Activated CD4-positive, alpha-beta T cell treated with anti-CD3 and anti-CD28 coated beads, Interleukin-2, amount 50 U/mL, for 4 hours (primary cell): ENCODE data around the gene C2CD4C.
"Not testable (repeated sequence)": the region's sequence is repeated elsewhere in the genome, so short reads cannot be mapped to it uniquely, and the experiment has no call there.

Experiments used
- DNase-seq, 2 experiments: peaks; one replicate each; pipeline ENCODE4 v3.0.0-alpha.2; 2020

C2CD4C gene

DNA sequence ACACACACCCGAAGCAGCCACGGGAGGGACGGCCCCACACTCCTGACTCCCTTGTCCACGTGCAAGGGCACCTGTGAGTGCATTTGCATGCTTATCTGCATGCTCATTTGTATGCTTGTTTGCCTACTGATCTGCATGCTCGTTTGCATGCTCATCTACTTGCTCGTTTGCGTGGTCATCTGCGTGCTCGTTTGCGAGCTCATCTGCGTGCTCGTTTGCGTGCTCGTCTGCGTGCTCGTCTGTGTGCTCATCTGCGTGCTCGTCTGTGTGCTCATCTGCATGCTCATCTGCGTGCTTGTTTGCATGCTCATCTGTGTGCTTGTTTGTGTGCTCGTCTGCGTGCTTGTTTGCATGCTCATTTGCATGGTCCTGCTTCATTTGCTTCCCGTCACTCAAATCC lies 28.1 kb upstream of the C2CD4C start:
- no peak for DNase-seq

DNA sequence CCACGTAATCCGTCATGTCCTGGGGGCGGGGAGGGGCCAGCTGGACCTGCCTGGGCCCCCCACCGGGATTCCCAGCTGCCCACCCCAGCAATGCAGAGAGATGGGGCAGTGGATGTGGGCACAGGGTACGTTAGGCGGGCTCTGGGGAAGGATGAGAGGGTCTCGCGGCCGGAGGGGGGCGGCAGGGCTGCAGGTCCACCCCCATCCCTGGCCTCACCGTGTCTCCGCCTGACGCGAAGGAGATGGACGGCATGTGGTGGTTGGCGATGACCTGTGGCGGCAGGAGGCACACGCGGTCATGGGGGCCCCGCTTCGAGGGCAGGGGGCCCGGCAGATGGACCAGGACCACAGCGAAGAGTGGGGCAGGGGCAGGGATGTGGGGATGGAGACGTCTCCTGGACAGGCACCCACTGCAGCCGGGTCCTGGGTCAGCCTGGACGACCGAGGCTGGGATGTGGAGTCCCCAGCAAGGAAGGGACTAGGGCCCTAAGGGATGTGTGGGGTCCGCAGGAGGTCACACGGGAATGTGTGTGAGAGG lies 27.5 kb upstream of the C2CD4C start:
- no peak for DNase-seq

DNA sequence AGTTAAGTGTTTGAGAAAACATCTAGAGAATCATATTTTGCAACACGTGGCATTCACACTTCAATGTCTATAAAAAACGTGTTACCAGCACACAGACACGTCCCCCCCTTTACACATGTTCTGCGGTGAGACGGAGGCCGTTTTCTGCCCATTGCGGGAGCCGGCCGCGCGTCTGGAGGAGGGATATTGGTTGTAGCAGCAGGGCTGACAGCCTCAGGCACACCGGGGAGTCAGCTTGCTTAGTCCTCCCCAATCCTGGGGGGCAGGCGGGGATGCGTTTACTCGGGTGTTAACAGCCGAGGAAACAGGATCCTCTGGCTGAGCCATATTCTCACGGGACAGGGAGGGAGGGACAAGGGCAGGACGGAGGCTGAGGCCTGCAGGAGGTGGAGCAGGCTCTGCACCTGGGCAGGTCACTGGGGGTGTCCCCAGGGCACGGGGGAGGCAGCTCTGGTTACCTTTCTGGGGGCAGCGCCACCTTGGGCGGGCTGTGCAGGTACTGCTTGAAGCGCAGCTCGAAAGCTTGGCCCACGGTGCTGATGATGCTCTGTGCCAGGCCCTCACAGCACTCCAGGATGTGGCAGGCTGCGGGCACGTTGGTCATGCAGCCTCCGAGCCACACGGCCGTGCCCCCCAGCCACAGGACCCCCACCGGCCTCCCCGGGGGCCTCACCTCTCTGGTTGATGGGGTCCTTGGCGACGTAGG lies 26.9 kb upstream of the C2CD4C start:
- DNase-seq: no peak

DNA sequence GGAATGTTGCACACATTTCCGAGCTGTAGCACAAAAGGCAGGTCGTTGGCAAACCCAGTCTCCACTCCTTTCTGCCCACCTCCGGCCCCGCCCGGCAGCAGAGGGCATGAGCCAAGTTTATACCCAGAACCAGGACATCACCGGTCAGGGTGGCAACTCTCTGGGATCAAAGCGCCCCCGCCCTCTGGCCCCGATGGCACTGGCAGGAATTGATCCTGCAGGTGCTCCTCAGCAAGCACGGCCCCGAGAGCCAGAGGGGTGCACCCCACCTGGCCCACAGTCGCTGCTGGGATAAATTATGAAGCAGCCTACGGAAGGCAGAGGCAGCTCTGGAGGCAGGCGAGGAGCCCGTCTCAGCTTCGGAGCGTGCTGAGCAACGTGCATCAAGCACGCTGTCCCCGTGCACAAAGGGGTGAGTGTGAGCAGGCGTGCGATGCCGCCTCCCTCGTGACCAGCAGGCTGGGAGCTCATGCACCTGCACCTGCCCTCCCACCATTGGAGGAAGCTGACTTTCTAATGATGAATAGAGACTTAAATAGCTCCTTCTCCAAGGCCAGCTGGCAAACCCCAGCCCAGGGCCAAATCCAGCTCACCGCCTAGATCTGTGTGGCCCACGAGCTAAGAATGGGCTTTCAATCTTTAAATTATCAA lies 26.2 kb upstream of the C2CD4C start:
- DNase-seq: no peak

DNA sequence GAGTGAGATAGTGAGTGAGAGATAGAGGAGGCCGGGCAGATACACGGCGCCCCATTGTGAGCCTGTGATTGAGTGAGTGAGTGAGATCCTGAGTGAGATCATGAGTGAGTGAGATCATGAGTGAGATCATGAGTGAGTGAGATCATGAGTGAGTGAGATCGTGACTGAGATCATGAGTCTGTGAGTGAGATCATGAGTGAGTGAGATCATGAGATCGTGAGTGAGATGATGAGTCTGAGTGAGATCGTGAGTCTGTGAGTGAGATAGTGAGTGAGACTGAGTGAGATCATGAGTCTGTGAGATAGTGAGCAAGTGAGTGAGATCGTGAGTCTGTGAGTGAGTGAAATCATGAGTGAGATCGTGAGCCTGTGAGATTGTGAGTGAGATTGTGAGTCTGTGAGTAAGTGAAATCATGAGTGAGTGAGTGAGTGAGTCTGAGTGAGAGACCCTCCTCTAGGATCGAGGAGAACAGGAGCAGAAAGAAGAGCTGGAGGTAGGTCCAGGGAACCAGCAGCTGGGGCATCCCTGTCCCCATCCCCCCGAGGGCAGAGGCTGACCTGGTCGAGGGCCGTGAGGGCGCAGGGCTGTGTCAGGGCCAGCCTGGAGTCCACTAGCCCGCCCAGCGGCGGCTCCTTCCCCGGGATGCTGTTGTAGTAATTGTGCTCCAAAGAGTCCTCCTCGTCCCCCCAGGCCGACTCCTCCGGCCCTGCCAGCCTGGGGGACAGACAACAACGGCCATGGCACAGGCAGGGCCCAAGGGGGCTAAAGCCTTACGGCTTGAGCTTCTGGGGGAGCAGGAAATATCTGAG lies 25.4 kb upstream of the C2CD4C start:
- no peak for DNase-seq

DNA sequence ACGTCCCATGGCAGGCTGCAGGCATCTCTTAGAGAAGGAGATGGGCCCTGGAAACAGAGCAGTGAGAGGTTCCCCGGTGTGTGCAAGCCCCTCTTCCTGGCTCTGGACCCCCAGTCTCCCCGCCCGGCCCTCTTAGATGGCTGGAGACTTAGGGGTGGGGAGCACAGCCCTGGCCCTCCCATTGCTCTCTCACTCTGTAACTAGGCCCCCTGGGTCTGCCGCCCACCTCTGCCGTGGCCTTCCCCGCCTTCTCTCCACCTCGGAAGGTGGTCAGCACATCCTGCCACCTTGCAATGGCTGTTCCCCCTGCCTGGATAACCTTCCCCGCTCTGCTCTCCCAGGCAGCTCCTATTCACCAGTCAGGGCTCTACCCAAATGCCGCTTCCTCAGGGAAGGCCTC lies 21.8 kb upstream of the C2CD4C start:
- DNase-seq: no peak

- no peak for DNase-seq
Measured at GRCh38 chr19:428149-428548, 19.2 kb upstream of the C2CD4C start.

DNA sequence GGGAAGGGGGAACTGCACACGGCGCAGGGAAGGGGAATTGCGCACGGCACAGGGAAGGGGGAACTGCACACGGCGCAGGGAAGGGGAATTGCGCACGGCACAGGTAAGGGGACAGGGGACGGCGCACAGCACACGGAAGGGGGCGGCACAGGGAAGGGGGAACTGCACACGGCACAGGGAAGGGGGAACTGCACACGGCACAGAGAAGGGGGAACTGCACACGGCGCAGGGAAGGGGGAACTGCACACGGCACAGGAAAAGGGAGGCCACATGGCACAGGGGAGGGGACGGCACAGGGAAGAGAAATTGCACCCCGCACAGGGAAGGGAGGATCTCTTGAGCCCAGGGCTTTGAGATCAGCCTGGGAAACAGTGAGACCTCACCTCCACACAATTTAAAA lies 18.7 kb upstream of the C2CD4C start:
- DNase-seq: not testable (repeated sequence)

GRCh38 chr19:426725-427445 lies 17.9 kb upstream of the C2CD4C start:
- DNase-seq: no peak

GRCh38 chr19:425056-425455 lies 16.1 kb upstream of the C2CD4C start:
- DNase-seq: no peak

GRCh38 chr19:424546-424945 lies 15.6 kb upstream of the C2CD4C start:
- DNase-seq: no peak

DNA sequence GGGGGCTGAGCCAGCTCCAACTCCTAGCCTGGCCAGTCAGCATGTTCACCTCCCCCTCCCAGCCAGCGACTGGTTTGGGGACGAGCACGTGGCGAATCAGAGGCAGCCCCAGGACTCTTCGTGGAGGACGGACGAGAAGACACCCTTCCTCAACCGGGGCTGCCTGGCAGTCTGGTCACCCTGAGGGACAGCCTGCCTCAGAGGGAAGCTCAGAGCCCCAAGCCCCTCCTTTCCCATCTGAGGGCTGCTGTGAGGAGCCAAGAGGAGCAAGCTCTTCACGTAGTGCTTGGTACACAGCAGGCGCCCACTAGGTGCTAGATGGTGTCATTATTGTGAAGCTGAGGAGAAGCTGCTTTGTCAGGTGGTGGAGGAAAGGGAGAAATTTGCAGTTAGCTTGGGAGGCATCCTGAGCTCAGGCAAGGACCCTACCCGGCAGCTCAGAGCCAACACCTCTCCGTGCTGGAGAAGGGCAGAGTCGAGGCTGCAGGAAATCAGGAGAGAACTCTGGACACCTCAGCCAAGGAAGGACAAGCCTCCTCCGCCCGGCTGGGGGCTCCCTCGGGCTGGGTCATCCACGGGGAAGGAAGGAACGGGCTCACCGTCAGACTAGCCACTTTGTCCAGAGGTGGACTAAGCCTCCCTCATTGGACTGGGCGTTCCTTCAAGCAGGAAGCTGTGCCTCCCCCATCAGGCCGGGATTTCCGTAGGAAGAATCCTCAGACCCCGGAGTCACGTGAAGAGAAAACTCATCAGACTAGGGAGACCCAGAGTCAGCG lies 14.9 kb upstream of the C2CD4C start:
- no peak for DNase-seq

DNA sequence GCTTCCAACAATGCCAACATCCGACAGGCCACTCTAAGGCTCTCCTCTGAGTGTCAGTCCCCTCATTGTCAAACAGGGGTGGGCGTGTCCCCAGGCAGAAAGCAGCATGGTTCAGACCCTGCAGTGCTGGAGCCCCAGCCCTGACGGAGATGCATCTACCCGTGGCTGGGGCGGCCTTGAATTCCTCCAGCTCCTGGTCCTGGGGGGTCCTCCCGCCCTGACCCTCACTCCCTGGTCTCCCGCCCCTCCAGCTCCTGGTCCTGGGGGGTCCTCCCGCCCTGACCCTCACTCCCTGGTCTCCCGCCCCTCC lies 13.9 kb upstream of the C2CD4C start:
- DNase-seq: not testable (repeated sequence)

GRCh38 chr19:422213-422916 lies 13.4 kb upstream of the C2CD4C start:
- no peak for DNase-seq

- no peak for DNase-seq
Measured at GRCh38 chr19:419721-420515, 11.0 kb upstream of the C2CD4C start.

GRCh38 chr19:418761-419671 lies 10.1 kb upstream of the C2CD4C start:
- DNase-seq: no peak

GRCh38 chr19:416416-416815 lies 7.5 kb upstream of the C2CD4C start:
- no peak for DNase-seq

GRCh38 chr19:415292-415691 lies 6.3 kb upstream of the C2CD4C start:
- no peak for DNase-seq

DNA sequence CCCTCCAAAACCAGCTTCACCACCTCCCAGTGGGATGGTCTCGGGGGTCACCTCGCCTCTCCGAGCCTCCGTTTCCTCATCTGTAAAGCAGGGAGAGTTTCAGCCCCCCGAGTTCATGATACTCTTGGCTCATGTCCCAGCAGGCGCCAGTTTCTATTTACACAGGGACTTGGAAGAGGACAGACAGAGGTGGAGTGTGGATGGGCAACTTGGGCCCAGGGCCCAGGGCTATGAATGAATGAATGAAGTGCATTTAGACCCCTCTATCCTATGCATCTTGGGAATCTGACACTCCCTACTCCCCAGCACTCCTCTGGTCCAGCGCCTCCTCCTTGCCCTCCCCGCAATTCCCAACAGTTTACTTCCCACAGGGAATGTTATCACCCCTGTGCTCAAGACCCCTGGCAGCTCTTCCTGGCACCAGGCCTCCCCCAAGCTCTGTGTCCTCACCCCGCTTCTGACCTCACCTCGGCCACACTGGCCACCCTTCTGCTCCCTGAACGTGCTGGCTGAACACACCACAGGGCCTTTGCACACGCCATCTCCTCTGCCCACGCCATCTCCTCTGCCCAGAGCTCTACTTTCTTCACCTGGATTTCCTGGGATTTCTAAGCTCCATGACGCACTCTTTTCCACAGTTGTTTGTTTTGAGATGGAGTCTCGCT lies 4.9 kb upstream of the C2CD4C start:
- no peak for DNase-seq
